HL-60 (cell line): ENCODE measurements around the gene HCN2.

Experiments used
- DNase-seq, 2 experiments: peaks; one replicate each; pipeline ENCODE4 v3.0.0-alpha.2; 2010 to 2020; ENCODE audit warnings: low read depth in 1 of 2, low spot score in 1 of 2
- H3K27ac ChIP-seq: fragments of 250-450 bp; sonication (Bioruptor Pico); replicated peaks from 2 replicates; pipeline ENCODE4 v1.5.1; 2020; ENCODE audit warnings: mild to moderate bottlenecking, moderate library complexity
- H3K27me3 ChIP-seq: fragments of 250-450 bp; sonication (Bioruptor Pico); 2 replicates; pipeline ENCODE4 v1.5.1; 2021; ENCODE audit warnings: mild to moderate bottlenecking, moderate library complexity; ENCODE audit not compliant: insufficient read depth, poor library complexity, severe bottlenecking
- H3K4me3 ChIP-seq: replicated peaks from 2 replicates; pipeline ENCODE4 v1.5.1; 2011; ENCODE audit warnings: mild to moderate bottlenecking, control low read depth, low read length; ENCODE audit not compliant: insufficient read depth
- CTCF ChIP-seq: IDR thresholded peaks from one replicate; pipeline ENCODE4 v1.5.1; 2011; ENCODE audit warnings: low read length, control low read depth, inconsistent platforms; ENCODE audit not compliant: insufficient read depth
- GABPA ChIP-seq: IDR thresholded peaks from 2 replicates; pipeline ENCODE4 v1.6.1; 2012; ENCODE audit warnings: low read depth
- POLR2AphosphoS5 ChIP-seq: IDR thresholded peaks from 2 replicates; pipeline ENCODE4 v1.6.1; 2012; ENCODE audit warnings: low read depth
- SPI1 ChIP-seq: IDR thresholded peaks from 2 replicates; pipeline ENCODE4 v1.6.1; 2012; ENCODE audit warnings: low read depth, mild to moderate bottlenecking, borderline replicate concordance
- TF ChIP-seq, protein P1 (sequence below): IDR thresholded peaks from 2 replicates; pipeline ENCODE4 v1.6.1; 2012; ENCODE audit warnings: low read depth; ENCODE audit not compliant: insufficient replicate concordance

Gene HCN2

DNA sequence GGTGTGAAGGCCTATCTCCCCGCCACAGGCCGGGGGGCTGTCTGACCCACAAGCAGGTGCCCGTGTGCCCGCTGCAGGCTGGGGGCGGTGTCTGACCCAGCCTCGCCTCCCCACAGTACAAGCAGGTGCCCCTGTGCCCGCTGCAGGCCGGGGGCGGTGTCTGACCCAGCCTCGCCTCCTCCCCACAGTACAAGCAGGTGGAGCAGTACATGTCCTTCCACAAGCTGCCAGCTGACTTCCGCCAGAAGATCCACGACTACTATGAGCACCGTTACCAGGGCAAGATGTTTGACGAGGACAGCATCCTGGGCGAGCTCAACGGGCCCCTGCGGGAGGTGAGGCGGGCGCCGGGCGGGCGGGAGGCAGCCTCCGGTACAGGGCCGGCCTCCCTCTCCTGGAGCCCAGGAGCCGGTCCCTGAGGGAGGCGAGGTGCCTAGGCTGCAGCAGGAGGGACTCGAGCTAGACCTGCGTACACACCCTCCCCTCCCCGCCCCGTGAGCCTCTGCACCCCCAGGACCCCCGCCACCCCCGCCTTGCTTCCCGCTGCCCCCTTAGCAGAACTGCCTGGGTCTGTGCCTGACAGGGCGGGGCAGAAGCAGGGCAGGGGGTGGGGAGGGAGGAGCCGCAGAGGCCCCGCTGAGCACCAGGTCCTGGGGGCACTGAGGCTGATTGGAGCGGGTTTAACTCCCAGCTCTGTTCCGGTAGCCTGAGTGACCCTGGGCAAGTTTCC, 20.6 kb downstream of the HCN2 start:
- Histone ChIP-seq H3K27ac (peak overlapping the region; percentile 64), H3K27me3 (no peaks in the 10 kb centered on the region), H3K4me3 (peak overlapping the region; percentile 18; the same call in 1 of the 2 replicates)
- DNase-seq, result peak in 1 of 2 experiments; percentile 67
- TF ChIP-seq CTCF, result no peak
- no peak for TF ChIP-seq POLR2AphosphoS5
- TF ChIP-seq, protein P1, sequence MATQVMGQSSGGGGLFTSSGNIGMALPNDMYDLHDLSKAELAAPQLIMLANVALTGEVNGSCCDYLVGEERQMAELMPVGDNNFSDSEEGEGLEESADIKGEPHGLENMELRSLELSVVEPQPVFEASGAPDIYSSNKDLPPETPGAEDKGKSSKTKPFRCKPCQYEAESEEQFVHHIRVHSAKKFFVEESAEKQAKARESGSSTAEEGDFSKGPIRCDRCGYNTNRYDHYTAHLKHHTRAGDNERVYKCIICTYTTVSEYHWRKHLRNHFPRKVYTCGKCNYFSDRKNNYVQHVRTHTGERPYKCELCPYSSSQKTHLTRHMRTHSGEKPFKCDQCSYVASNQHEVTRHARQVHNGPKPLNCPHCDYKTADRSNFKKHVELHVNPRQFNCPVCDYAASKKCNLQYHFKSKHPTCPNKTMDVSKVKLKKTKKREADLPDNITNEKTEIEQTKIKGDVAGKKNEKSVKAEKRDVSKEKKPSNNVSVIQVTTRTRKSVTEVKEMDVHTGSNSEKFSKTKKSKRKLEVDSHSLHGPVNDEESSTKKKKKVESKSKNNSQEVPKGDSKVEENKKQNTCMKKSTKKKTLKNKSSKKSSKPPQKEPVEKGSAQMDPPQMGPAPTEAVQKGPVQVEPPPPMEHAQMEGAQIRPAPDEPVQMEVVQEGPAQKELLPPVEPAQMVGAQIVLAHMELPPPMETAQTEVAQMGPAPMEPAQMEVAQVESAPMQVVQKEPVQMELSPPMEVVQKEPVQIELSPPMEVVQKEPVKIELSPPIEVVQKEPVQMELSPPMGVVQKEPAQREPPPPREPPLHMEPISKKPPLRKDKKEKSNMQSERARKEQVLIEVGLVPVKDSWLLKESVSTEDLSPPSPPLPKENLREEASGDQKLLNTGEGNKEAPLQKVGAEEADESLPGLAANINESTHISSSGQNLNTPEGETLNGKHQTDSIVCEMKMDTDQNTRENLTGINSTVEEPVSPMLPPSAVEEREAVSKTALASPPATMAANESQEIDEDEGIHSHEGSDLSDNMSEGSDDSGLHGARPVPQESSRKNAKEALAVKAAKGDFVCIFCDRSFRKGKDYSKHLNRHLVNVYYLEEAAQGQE, result no peak
- TF ChIP-seq GABPA, result no peak
- TF ChIP-seq SPI1, result no peak

DNA sequence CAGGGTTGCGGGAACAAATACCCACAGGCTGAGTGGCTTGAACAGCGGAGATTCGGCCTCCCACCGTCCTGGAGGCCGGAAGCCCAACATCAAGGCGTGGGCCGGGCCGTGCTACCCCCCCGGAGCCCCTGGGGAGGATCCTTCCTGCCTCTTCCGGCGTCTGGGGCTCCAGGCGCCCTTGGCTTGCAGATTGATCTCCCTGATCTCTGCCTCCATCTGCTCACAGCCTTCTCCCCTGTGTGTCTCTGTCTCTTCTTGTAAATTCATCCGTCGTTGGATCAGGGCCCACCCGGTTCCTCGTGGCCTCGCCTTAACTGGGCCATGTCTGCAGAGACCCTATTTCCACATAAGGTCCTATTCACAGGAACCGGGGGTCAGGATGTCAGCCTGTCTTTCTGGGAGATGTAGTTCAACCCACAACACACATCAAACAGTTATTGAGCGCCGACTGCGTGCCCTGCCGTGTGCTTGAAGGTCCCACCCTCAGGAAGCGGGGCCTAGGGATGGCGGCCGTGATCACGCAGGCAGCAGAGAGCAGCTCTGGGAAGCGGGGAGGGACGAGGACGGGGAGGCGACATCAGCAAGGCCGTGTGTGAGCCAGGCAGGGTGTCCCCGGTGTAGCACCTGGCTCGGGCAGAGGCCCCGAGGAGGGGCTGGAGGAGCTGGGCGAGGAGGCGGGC, 21.3 kb downstream of the HCN2 start:
- H3K4me3 ChIP-seq, result 0 out of 2 replicates have a peak overlapping the region, but pooled peaks have one; percentile 18
- DNase-seq, result peak in 1 of 2 experiments; percentile 60

More for the DNA sequence above, 21.3 kb downstream of the HCN2 start:
- Histone ChIP-seq H3K27ac (peak overlapping the region; percentile 64), H3K27me3 (no peaks in the 10 kb centered on the region)
- TF ChIP-seq POLR2AphosphoS5 (peak; percentile 37; the same call in 1 of the 2 replicates), SPI1 (no peak), GABPA (peak; percentile 60; the same call in 1 of the 2 replicates), CTCF (no peak)
- TF ChIP-seq, protein P1, result no peak
